ENCODE data around the gene MAP2K5. TPM values are rescaled to one million over a fixed set of nuclear protein-coding genes. Genes with fewer than 3 reads are reported as not detected.

The MAP2K5 gene
- total RNA-seq, 2 experiments from 2014 or later: 17.0 to 20.8 TPM

GRCh38 chr15:67680641-67681040, 138.1 kb downstream of the MAP2K5 start:
- no peak overlapping the region for H3K4me3 Mint-ChIP-seq
- H3K27ac Mint-ChIP-seq: peak overlapping the region; percentile 42
- no peaks in the 10 kb centered on the region for H3K27me3 Mint-ChIP-seq
- peaks cover 21% of the 10 kb centered on the region for H3K9me3 Mint-ChIP-seq
- peaks cover 8% of the 10 kb centered on the region for H3K4me1 Mint-ChIP-seq
- DNase-seq: no peak
- peaks cover 41% of the 10 kb centered on the region for H3K36me3 Mint-ChIP-seq

- H3K27ac Mint-ChIP-seq: no peak overlapping the region
These were observed 142.6 kb downstream of the MAP2K5 start for GRCh38 chr15:67685008-67685599.

GRCh38 chr15:67685716-67686115, 143.2 kb downstream of the MAP2K5 start:
- DNase-seq: no peak
- Mint-ChIP-seq H3K9me3 (peaks cover 22% of the 10 kb centered on the region), H3K27ac (no peak overlapping the region), H3K36me3 (peaks cover 37% of the 10 kb centered on the region), H3K27me3 (no peaks in the 10 kb centered on the region), H3K4me3 (no peak overlapping the region), H3K4me1 (peaks cover 4% of the 10 kb centered on the region)

More at GRCh38 chr15:67685008-67685599, 142.6 kb downstream of the MAP2K5 start:
- H3K27me3 Mint-ChIP-seq: no peaks in the 10 kb centered on the region
- H3K9me3 Mint-ChIP-seq: peaks cover 22% of the 10 kb centered on the region
- peaks cover 6% of the 10 kb centered on the region for H3K4me1 Mint-ChIP-seq
- DNase-seq: no peak
- no peak overlapping the region for H3K4me3 Mint-ChIP-seq
- H3K36me3 Mint-ChIP-seq: peaks cover 42% of the 10 kb centered on the region

GRCh38 chr15:67690936-67691335, 148.4 kb downstream of the MAP2K5 start:
- Mint-ChIP-seq H3K36me3 (peaks cover 24% of the 10 kb centered on the region), H3K27ac (no peak overlapping the region), H3K9me3 (no peaks in the 10 kb centered on the region)

GRCh38 chr15:67691450-67691849, 148.9 kb downstream of the MAP2K5 start:
- no peak overlapping the region for H3K27ac Mint-ChIP-seq
- peaks cover 24% of the 10 kb centered on the region for H3K36me3 Mint-ChIP-seq
- DNase-seq: no peak
- H3K4me1 Mint-ChIP-seq: peaks cover 7% of the 10 kb centered on the region
- no peaks in the 10 kb centered on the region for H3K9me3 Mint-ChIP-seq
- H3K4me3 Mint-ChIP-seq: no peak overlapping the region
- no peaks in the 10 kb centered on the region for H3K27me3 Mint-ChIP-seq

More at GRCh38 chr15:67690936-67691335, 148.4 kb downstream of the MAP2K5 start:
- Mint-ChIP-seq H3K27me3 (no peaks in the 10 kb centered on the region), H3K4me1 (peaks cover 7% of the 10 kb centered on the region), H3K4me3 (no peak overlapping the region)
- no peak for DNase-seq

GRCh38 chr15:67692573-67692972, 150.1 kb downstream of the MAP2K5 start:
- no peak overlapping the region for H3K4me3 Mint-ChIP-seq
- no peak overlapping the region for H3K27ac Mint-ChIP-seq
- DNase-seq: no peak
- peaks cover 7% of the 10 kb centered on the region for H3K4me1 Mint-ChIP-seq
- no peaks in the 10 kb centered on the region for H3K27me3 Mint-ChIP-seq
- peaks cover 21% of the 10 kb centered on the region for H3K36me3 Mint-ChIP-seq
- no peaks in the 10 kb centered on the region for H3K9me3 Mint-ChIP-seq

GRCh38 chr15:67696087-67696486, 153.6 kb downstream of the MAP2K5 start:
- no peak for DNase-seq
- Mint-ChIP-seq H3K27me3 (no peaks in the 10 kb centered on the region), H3K4me1 (peaks cover 3% of the 10 kb centered on the region), H3K27ac (no peak overlapping the region), H3K36me3 (peaks cover 32% of the 10 kb centered on the region), H3K4me3 (no peak overlapping the region), H3K9me3 (peaks cover 1% of the 10 kb centered on the region)

GRCh38 chr15:67700023-67700422, 157.5 kb downstream of the MAP2K5 start:
- Mint-ChIP-seq H3K27me3 (no peaks in the 10 kb centered on the region), H3K9me3 (peaks cover 1% of the 10 kb centered on the region), H3K4me1 (peaks cover 2% of the 10 kb centered on the region), H3K36me3 (peaks cover 25% of the 10 kb centered on the region), H3K27ac (no peak overlapping the region), H3K4me3 (no peak overlapping the region)
- no peak for DNase-seq

- H3K27me3 Mint-ChIP-seq: no peaks in the 10 kb centered on the region
- no peak overlapping the region for H3K27ac Mint-ChIP-seq
- peaks cover 1% of the 10 kb centered on the region for H3K9me3 Mint-ChIP-seq
- no peak overlapping the region for H3K4me3 Mint-ChIP-seq
- no peak for DNase-seq
- peaks cover 2% of the 10 kb centered on the region for H3K4me1 Mint-ChIP-seq
- H3K36me3 Mint-ChIP-seq: peaks cover 27% of the 10 kb centered on the region
These were observed 159.2 kb downstream of the MAP2K5 start for GRCh38 chr15:67701669-67702068.

GRCh38 chr15:67707520-67708283, 165.2 kb downstream of the MAP2K5 start:
- H3K4me1 Mint-ChIP-seq: peaks cover 6% of the 10 kb centered on the region
- no peaks in the 10 kb centered on the region for H3K27me3 Mint-ChIP-seq
- H3K36me3 Mint-ChIP-seq: peaks cover 25% of the 10 kb centered on the region
- no peak overlapping the region for H3K4me3 Mint-ChIP-seq
- H3K27ac Mint-ChIP-seq: no peak overlapping the region
- no peak for DNase-seq
- H3K9me3 Mint-ChIP-seq: no peaks in the 10 kb centered on the region

GRCh38 chr15:67708500-67708899, 166.0 kb downstream of the MAP2K5 start:
- H3K4me3 Mint-ChIP-seq: no peak overlapping the region

GRCh38 chr15:67715170-67715569, 172.7 kb downstream of the MAP2K5 start:
- Mint-ChIP-seq H3K4me1 (peaks cover 5% of the 10 kb centered on the region), H3K4me3 (no peak overlapping the region), H3K36me3 (peaks cover 25% of the 10 kb centered on the region), H3K27me3 (no peaks in the 10 kb centered on the region), H3K27ac (no peak overlapping the region), H3K9me3 (no peaks in the 10 kb centered on the region)
- DNase-seq: no peak

More at GRCh38 chr15:67708500-67708899, 166.0 kb downstream of the MAP2K5 start:
- Mint-ChIP-seq H3K27ac (no peak overlapping the region), H3K36me3 (peaks cover 23% of the 10 kb centered on the region), H3K4me1 (peaks cover 6% of the 10 kb centered on the region), H3K27me3 (no peaks in the 10 kb centered on the region), H3K9me3 (no peaks in the 10 kb centered on the region)
- no peak for DNase-seq

GRCh38 chr15:67716171-67716570, 173.7 kb downstream of the MAP2K5 start:
- H3K36me3 Mint-ChIP-seq: peaks cover 20% of the 10 kb centered on the region
- H3K9me3 Mint-ChIP-seq: no peaks in the 10 kb centered on the region
- no peaks in the 10 kb centered on the region for H3K27me3 Mint-ChIP-seq
- H3K27ac Mint-ChIP-seq: no peak overlapping the region
- peaks cover 8% of the 10 kb centered on the region for H3K4me1 Mint-ChIP-seq
- H3K4me3 Mint-ChIP-seq: no peak overlapping the region
- DNase-seq: no peak

GRCh38 chr15:67717776-67718175, 175.3 kb downstream of the MAP2K5 start:
- H3K9me3 Mint-ChIP-seq: no peaks in the 10 kb centered on the region
- no peak overlapping the region for H3K4me3 Mint-ChIP-seq
- peaks cover 13% of the 10 kb centered on the region for H3K36me3 Mint-ChIP-seq
- H3K27me3 Mint-ChIP-seq: no peaks in the 10 kb centered on the region
- peaks cover 8% of the 10 kb centered on the region for H3K4me1 Mint-ChIP-seq
- no peak overlapping the region for H3K27ac Mint-ChIP-seq
- no peak for DNase-seq

GRCh38 chr15:67719330-67719959, 176.9 kb downstream of the MAP2K5 start:
- Mint-ChIP-seq H3K9me3 (no peaks in the 10 kb centered on the region), H3K27me3 (no peaks in the 10 kb centered on the region), H3K27ac (no peak overlapping the region), H3K36me3 (peaks cover 13% of the 10 kb centered on the region), H3K4me3 (no peak overlapping the region), H3K4me1 (peaks cover 13% of the 10 kb centered on the region)
- no peak for DNase-seq

Measured in activated naive CD8-positive, alpha-beta T cell treated with anti-CD3 and anti-CD28 coated beads for 36 hours (primary cell).